UCSD-AML1 (cell line): ENCODE data around the gene NPIPB5.
"Not testable (repeated sequence)": the region's sequence is repeated elsewhere in the genome, so short reads cannot be mapped to it uniquely, and the experiment has no call there.

Source experiments
- DNase-seq: peaks from one replicate; lab custom pipeline; 2025; ENCODE audit not compliant: unreplicated experiment; lab: John Stamatoyannopoulos, UW

The NPIPB5 gene

DNA sequence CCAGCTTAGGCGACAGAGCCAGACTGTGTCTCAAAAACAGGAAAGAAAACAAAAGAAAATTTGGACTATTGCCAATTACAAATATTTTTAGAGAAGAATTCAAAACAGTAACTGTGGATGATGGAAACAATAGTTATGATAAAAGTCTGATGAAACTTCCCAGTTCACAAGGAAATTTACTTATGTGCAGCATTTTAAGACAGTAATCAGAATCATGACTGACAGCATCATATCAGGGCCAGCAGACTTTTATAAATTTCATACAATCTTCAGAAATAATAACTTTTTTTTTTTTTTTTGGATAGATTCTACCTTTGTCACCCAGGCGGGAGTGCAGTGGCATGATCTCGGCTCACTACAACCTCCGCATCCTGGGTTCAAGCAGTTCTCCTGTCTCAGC is at the start of gene NPIPB5:
NPIPB5 (plus strand) TSS at position 301 of the 400 bp plus-strand sequence. CDS start 2,911 bp downstream, outside the sequence.
- DNase-seq, result not testable (repeated sequence)

DNA sequence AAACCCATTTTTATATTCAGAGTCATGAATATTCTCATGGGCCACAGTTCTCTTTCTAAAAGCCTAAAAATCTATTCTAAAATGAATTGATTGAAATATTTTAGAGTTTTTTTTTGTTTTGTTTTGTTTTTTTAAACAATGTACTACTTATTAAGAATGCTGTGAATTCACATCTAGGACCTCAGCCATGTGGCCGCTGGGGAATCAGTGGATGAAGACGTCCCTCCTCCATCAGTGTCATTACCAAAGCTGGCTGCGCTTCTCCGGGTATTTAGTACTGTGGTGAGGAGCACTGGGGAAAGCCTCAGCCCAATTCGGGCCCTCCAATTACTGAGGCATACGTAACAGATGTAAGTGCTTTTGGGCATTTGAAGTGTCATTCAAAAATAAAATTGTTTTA is 41.8 kb upstream of the NPIPB5 start:
- not testable (repeated sequence) for DNase-seq

DNA sequence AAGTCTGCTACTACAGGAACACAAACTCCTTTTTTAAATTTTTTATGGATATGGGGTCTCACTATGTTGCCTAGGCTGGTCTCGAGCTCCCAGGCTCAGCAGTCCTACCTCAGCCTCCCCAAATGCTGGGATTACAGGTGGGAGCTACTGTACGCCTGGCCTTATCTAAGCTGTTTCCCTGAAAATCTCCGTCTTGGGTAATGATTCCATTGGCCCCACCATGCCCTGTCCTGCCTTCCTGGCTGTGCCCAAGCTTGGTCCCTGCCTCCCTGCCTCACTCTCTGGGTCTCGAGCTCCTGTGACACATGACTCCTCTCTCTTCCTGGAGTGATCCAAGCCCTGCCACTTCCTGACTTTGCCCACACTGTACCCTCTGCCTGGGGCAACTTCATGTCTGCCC is 27.3 kb downstream of the NPIPB5 start:
- DNase-seq, result not testable (repeated sequence)

- not testable (repeated sequence) for DNase-seq
Observed at GRCh38 chr16:22544809-22545208, 34.1 kb downstream of the NPIPB5 start.

GRCh38 chr16:22546630-22547029 is 35.9 kb downstream of the NPIPB5 start:
- DNase-seq, result not testable (repeated sequence)

DNA sequence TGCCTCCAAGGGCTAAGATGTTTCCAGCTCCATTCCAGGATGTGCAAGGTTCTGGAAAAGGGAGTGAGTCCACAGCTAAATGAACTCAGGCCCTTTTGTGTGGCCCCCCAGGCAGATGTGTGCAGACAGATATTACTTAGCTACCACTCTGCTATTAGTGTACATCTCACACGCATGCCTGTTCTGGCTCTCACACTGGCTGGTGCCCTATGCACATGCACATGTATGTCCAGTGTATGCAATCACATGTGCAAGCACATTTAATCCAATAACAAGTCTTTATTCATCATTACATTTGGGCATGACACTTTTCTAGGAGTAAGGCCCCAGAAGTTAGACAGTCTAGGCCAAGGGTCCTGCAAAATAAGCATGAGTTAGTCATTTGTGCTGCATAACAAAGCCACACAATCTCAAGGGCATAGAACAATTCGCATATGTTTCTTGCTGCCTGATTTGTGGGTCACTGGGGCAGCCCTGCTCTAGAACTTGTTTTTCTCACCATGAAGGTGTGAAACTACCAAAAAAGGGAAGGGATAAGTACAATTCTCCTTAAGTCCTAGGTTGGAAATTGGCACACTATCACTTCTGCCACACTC is 36.6 kb downstream of the NPIPB5 start:
- not testable (repeated sequence) for DNase-seq

DNA sequence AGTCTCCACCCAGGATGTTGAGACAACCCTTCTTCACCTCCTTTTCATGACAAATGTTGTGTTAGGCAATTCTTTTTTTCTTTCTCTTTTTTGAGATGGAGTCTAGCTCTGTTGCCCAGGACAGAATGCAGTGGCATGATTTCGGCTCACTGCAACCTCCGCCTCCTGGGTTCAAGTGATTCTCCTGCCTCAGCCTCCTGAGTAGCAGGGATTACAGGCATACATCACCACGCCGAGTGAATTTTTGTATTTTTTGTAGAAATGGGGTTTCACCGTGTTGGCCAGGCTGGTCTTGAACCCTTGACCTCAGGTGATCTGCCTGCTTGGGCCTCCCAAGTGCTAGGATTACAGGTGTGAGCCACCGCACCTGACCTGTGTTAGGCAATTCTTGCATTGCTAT is 39.2 kb downstream of the NPIPB5 start:
- DNase-seq, result not testable (repeated sequence)

- DNase-seq, result not testable (repeated sequence)
Observed at GRCh38 chr16:22551143-22551542, 40.5 kb downstream of the NPIPB5 start.

GRCh38 chr16:22551651-22552050 is 41.0 kb downstream of the NPIPB5 start:
- DNase-seq, result not testable (repeated sequence)

DNA sequence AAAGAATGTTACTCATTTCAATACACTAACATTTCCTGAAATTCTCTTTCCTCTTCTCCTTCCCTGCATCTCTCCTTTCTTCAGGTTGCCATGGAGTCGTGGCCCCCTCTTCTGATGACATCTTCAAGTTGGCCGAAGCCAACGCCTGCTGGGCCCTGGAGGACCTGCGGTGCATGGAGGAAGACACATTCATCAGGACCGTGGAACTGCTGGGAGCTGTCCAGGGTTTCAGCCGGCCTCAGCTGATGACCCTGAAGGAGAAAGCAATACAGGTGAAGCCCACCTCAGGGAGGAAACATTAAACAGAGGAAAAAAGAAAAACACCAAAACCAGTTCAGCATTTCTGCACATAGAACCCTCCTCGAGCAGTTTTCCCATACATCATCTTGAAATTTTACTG is 46.1 kb downstream of the NPIPB5 start:
- not testable (repeated sequence) for DNase-seq
